ENCODE measurements around the gene TRIP13. TPM values are rescaled to one million over a fixed set of nuclear protein-coding genes. Genes with fewer than 3 reads are reported as not detected.

Gene TRIP13
- total RNA-seq, 1 experiment from 2014 or later: 42.6 TPM

DNA sequence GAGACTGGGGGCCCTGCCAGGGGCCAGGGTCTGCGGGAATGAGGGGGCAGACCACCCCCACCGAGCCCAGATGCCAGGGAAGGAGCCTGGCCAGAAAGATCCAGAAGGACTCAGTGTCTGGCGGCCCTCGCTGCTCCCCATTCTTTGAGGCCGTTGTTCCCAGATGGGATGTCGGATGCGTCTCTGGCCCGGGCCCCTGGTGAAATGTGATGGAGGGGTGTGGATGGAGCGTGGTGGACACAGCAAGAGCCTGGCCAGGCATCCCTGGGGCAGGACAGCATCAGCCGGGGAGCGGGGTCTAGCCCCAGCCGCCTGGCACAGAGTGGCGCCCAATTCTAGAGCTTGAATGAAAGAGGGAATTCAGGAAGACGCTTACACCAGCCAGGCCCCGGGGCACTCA lies 69.7 kb downstream of the TRIP13 start:
- Histone ChIP-seq H3K79me2 (ENCODE audit: insufficient read depth, low read length) (no peaks in the 10 kb centered on the region), H2BK12ac (ENCODE audit: insufficient read length, low read depth, low read length) (no peak overlapping the region), H3K4me1 (ENCODE audit: insufficient read depth, low read length) (no peaks in the 10 kb centered on the region), H2BK120ac (ENCODE audit: low read depth, low read length, poor library complexity, severe bottlenecking) (no peak overlapping the region), H4K8ac (replicated peaks; ENCODE audit: insufficient read length, low read depth, low read length) (no peak overlapping the region), H4K5ac (ENCODE audit: insufficient read length, low read depth, low read length) (no peak overlapping the region), H3K9me3 (ENCODE audit: control insufficient read depth, low read depth, low read length) (no peaks in the 10 kb centered on the region), H3K27me3 (ENCODE audit: insufficient read depth, low read length) (no peaks in the 10 kb centered on the region), H3K56ac (ENCODE audit: insufficient read length, low read depth, low read length) (no peak overlapping the region), H2AFZ (ENCODE audit: low read length) (no peak overlapping the region), H3K79me1 (ENCODE audit: insufficient read depth, low read depth, low read length, poor library complexity, severe bottlenecking) (no peaks in the 10 kb centered on the region), H2BK5ac (ENCODE audit: insufficient read length, low read length) (no peak overlapping the region), H4K91ac (ENCODE audit: insufficient read length, low read depth, low read length) (no peak overlapping the region), H3K4me2 (ENCODE audit: insufficient read depth, insufficient read length, low read length) (no peak overlapping the region), H3K9ac (ENCODE audit: extremely low read depth, insufficient read length, low read length) (no peak overlapping the region), H2AK5ac (ENCODE audit: insufficient read length, low read length) (no peak overlapping the region), H3K23ac (ENCODE audit: insufficient read length, low read depth, low read length) (no peak overlapping the region), H3K18ac (ENCODE audit: insufficient read length, low read depth, low read length) (no peak overlapping the region), H3K23me2 (ENCODE audit: insufficient read length, low read depth, low read length, poor library complexity, severe bottlenecking) (no peaks in the 10 kb centered on the region), H4K20me1 (ENCODE audit: control insufficient read depth, insufficient read depth, insufficient read length) (no peaks in the 10 kb centered on the region), H3T11ph (ENCODE audit: low read length) (no peak overlapping the region), H3K14ac (ENCODE audit: insufficient read depth, low read length) (no peak overlapping the region), H3K27ac (ENCODE audit: insufficient read length, low read depth, low read length) (no peak overlapping the region), H3K4ac (ENCODE audit: low read depth, low read length) (no peak overlapping the region), H2BK15ac (ENCODE audit: low read depth, low read length) (no peak overlapping the region), H2BK20ac (ENCODE audit: low read depth, low read length, poor library complexity, severe bottlenecking) (no peak overlapping the region)
- DNase-seq: no peak
- TF ChIP-seq, protein P1, sequence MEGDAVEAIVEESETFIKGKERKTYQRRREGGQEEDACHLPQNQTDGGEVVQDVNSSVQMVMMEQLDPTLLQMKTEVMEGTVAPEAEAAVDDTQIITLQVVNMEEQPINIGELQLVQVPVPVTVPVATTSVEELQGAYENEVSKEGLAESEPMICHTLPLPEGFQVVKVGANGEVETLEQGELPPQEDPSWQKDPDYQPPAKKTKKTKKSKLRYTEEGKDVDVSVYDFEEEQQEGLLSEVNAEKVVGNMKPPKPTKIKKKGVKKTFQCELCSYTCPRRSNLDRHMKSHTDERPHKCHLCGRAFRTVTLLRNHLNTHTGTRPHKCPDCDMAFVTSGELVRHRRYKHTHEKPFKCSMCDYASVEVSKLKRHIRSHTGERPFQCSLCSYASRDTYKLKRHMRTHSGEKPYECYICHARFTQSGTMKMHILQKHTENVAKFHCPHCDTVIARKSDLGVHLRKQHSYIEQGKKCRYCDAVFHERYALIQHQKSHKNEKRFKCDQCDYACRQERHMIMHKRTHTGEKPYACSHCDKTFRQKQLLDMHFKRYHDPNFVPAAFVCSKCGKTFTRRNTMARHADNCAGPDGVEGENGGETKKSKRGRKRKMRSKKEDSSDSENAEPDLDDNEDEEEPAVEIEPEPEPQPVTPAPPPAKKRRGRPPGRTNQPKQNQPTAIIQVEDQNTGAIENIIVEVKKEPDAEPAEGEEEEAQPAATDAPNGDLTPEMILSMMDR (conservative IDR thresholded peaks at IDR 0.05): no peak
- H3K4me1 Mint-ChIP-seq: no peaks in the 10 kb centered on the region
- H3K27ac Mint-ChIP-seq: peak overlapping the region in 1 of 3 experiments; percentile 94; a peak in 1 of 7 replicates
- H3K27me3 Mint-ChIP-seq (ENCODE audit: low read depth): peaks cover 7% of the 10 kb centered on the region
- no peaks in the 10 kb centered on the region for H3K9me3 Mint-ChIP-seq
- WGBS (ENCODE audit: extremely low coverage, insufficient read length, low lambda C conversion rate): no CpG with 5 or more reads among the region's 15 CpGs
- H3K4me3 Mint-ChIP-seq: no peak overlapping the region
- no peaks in the 10 kb centered on the region; a peak in 1 of 7 replicates for H3K36me3 Mint-ChIP-seq (ENCODE audit: insufficient read depth in 1 of 3, low read depth in 3 of 3)

All from H9 (cell line).